ENCODE data around the gene PACRG.

DNA sequence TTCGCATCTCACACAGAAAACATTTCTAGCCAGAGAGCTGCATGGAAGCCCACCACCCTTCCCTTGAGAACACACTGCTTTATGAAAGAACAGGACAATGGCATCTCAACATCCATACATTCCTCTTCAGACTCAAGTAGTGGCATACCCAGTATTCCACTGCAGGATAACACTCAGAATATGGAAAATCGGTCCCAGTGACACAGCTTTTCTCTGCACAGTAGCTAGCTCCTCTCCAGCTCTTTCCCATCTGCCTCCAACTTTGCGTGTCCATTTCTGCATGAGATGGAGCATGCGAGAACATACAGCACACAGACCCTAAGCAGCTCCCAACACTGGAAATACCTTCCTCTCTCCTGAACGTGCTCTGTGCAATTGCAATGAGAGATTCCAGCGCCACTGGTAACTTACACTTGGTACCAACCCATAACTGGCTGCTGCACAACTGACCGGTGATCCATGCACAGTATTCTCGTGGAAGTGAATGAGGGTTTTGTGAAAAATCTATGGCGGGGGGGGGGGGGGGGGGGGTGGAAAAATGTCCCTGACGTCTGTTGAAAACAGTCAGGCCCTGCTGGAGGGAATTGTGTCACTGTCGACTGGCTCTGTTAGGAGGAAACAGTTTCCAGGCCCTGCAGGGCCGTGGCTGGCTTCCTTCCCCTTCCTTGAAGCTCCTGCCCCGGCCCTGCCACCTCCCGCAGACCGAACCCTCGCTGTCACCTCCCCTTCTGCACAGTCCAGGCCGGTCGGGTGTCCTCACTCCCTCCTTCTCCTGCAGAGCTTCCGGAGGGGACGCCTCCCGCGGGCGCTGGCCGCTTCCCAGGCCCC is 420.9 kb downstream of the PACRG start:
- TF ChIP-seq, protein P1, sequence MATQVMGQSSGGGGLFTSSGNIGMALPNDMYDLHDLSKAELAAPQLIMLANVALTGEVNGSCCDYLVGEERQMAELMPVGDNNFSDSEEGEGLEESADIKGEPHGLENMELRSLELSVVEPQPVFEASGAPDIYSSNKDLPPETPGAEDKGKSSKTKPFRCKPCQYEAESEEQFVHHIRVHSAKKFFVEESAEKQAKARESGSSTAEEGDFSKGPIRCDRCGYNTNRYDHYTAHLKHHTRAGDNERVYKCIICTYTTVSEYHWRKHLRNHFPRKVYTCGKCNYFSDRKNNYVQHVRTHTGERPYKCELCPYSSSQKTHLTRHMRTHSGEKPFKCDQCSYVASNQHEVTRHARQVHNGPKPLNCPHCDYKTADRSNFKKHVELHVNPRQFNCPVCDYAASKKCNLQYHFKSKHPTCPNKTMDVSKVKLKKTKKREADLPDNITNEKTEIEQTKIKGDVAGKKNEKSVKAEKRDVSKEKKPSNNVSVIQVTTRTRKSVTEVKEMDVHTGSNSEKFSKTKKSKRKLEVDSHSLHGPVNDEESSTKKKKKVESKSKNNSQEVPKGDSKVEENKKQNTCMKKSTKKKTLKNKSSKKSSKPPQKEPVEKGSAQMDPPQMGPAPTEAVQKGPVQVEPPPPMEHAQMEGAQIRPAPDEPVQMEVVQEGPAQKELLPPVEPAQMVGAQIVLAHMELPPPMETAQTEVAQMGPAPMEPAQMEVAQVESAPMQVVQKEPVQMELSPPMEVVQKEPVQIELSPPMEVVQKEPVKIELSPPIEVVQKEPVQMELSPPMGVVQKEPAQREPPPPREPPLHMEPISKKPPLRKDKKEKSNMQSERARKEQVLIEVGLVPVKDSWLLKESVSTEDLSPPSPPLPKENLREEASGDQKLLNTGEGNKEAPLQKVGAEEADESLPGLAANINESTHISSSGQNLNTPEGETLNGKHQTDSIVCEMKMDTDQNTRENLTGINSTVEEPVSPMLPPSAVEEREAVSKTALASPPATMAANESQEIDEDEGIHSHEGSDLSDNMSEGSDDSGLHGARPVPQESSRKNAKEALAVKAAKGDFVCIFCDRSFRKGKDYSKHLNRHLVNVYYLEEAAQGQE (IDR thresholded peaks at IDR 0.05), result no peak
- TF ChIP-seq, protein P2, sequence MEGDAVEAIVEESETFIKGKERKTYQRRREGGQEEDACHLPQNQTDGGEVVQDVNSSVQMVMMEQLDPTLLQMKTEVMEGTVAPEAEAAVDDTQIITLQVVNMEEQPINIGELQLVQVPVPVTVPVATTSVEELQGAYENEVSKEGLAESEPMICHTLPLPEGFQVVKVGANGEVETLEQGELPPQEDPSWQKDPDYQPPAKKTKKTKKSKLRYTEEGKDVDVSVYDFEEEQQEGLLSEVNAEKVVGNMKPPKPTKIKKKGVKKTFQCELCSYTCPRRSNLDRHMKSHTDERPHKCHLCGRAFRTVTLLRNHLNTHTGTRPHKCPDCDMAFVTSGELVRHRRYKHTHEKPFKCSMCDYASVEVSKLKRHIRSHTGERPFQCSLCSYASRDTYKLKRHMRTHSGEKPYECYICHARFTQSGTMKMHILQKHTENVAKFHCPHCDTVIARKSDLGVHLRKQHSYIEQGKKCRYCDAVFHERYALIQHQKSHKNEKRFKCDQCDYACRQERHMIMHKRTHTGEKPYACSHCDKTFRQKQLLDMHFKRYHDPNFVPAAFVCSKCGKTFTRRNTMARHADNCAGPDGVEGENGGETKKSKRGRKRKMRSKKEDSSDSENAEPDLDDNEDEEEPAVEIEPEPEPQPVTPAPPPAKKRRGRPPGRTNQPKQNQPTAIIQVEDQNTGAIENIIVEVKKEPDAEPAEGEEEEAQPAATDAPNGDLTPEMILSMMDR (IDR thresholded peaks at IDR 0.05; ENCODE audit: low read depth, low read length, missing input control), result no peak
- TF ChIP-seq FOXA1 (IDR thresholded peaks at IDR 0.05) (no peak), SP1 (IDR thresholded peaks at IDR 0.05) (no peak), JUND (IDR thresholded peaks at IDR 0.05) (no peak), HNF4G (IDR thresholded peaks at IDR 0.05) (no peak), HNF4A (conservative IDR thresholded peaks at IDR 0.05) (no peak)
- TF ChIP-seq, protein P3, sequence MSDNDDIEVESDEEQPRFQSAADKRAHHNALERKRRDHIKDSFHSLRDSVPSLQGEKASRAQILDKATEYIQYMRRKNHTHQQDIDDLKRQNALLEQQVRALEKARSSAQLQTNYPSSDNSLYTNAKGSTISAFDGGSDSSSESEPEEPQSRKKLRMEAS (IDR thresholded peaks at IDR 0.05), result no peak
- TF ChIP-seq, protein P4, sequence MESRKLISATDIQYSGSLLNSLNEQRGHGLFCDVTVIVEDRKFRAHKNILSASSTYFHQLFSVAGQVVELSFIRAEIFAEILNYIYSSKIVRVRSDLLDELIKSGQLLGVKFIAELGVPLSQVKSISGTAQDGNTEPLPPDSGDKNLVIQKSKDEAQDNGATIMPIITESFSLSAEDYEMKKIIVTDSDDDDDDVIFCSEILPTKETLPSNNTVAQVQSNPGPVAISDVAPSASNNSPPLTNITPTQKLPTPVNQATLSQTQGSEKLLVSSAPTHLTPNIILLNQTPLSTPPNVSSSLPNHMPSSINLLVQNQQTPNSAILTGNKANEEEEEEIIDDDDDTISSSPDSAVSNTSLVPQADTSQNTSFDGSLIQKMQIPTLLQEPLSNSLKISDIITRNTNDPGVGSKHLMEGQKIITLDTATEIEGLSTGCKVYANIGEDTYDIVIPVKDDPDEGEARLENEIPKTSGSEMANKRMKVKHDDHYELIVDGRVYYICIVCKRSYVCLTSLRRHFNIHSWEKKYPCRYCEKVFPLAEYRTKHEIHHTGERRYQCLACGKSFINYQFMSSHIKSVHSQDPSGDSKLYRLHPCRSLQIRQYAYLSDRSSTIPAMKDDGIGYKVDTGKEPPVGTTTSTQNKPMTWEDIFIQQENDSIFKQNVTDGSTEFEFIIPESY (IDR thresholded peaks at IDR 0.05), result no peak
